Fibroblast of skin of abdomen (primary cell): ENCODE measurements around the gene ZBTB45.
"Not testable (repeated sequence)": the region's sequence is repeated elsewhere in the genome, so short reads cannot be mapped to it uniquely, and the experiment has no call there.

Experiments
- DNase-seq: peaks from one replicate; pipeline ENCODE4 v3.0.0-alpha.2; 2013

The ZBTB45 gene

DNA sequence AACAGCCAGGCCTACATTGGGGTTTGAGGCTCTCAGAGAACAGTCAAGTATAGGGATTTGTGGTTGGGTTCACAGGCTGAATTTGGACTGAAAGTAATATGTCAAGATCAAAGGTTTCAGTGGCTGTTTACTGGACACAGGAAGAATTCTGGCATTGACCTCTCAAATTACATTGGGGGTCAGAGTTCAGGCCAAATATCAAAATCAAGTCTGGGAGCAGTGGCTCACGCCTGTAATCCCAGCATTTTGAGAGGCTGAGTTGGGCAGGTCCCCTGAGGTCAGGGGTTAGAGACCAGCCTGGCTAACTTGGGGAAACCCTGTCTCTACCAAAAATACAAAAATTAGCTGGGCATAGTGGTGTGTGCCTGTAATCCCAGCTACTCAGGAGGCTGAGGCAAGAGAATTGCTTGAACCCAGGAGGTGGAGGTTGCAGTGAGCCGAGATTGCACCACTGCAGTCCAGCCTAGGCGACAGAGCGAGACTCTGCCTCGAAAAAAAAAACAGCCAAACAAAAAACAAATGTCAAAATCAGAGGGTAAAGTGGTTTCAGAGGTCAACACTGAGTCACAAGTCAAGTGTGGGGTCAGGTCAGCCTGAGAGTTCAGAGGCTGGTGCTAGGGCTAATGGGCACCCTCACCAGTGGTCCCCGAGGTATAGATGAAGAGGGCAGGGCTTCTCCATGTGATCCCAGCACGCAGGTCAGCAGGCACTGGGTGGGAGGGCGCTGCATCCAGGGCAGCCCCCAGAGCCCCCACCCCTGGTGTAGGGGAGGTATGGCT lies 9.3 kb downstream of the ZBTB45 start:
- DNase-seq = no peak

DNA sequence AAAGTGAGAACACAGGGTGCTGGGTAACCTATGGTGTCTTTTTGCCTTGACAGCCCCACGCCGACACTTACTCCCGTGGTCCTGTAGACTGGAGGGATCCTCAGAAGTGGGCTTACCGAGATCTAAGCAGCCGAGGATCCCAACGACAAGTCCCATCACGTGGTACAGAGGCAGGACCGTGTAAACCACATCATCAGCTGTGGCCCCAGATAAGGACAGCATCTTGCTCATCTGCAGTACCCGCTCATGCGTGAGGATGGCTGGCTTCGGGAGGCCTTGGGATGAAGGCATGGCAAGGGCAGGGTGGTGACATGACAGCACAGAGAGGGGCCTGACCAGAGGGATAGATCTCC lies 9.9 kb downstream of the ZBTB45 start:
- DNase-seq = no peak

DNA sequence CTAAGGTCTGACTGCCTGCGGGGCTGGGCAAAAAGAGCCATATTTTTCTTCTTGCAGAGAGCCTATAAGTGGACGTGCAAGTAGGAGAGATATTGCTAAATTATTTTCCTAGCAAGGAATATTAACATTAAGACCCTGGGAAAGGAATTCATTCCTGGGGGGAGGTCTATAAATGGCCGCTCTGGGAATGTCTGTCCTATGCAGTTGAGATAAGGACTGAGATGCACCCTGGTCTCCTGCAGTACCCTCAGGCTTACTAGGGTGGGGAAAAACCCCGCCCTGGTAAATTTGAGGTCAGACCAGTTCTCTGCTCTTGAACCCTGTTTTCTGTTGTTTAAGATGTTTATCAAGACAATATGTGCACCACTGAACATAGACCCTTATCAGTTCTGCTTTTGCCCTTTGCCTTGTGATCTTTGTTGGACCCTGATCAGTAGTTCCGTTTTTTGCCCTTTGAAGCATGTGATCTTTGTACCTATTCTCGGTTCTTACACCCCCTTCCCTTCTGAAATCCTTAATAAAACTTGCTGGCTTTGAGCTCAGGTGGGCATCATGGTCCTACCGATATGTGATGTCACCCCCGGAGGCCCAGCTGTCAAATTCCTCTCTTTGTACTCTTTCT lies 11.9 kb downstream of the ZBTB45 start:
- DNase-seq = not testable (repeated sequence)

- DNase-seq = no peak
Measured at GRCh38 chr19:58500242-58500641, 19.4 kb downstream of the ZBTB45 start.

DNA sequence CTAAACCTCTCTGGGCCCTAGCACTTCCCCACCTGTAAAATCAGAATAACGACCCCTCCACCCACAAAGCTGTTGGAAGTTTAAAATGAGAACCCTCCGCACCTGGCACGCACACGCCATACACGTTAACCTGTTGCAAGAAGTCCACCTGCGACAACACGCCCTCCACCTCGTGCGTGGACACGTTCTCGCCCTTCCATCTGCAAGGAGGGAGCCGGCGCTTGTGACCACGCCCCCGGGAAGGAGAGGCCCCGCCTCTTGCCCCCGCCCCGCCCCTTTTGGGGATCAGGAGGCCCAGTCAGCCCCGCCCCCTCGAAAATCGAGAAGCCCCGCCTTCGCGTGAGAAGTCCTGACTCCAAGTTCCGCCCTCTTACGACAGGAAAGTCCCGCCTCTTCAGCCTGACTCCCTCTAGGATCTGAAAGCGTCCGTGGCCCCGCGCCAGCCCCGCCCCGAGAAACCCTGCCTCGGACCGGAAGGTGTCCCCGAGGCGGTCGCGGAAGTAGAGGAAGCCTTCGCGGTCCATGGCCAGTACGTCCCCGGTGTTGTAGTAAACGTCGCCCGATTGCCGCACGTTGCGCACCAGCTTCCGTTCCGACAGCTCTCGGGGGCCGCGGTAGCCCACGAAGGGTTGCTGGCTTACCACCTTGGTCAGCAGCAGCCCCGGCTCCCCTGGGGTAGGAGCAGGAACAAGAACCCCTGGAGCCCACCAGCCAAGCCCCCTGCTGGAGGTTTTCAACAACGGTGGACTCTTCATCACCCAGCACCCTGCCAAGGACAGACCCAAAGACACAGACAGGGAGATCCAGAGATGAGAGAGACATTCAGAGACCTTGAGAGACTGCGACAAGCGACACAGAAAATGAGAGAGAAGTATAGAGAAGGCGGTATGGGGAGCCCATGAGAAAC lies 20.3 kb downstream of the ZBTB45 start:
- peak; percentile 99 for DNase-seq

DNA sequence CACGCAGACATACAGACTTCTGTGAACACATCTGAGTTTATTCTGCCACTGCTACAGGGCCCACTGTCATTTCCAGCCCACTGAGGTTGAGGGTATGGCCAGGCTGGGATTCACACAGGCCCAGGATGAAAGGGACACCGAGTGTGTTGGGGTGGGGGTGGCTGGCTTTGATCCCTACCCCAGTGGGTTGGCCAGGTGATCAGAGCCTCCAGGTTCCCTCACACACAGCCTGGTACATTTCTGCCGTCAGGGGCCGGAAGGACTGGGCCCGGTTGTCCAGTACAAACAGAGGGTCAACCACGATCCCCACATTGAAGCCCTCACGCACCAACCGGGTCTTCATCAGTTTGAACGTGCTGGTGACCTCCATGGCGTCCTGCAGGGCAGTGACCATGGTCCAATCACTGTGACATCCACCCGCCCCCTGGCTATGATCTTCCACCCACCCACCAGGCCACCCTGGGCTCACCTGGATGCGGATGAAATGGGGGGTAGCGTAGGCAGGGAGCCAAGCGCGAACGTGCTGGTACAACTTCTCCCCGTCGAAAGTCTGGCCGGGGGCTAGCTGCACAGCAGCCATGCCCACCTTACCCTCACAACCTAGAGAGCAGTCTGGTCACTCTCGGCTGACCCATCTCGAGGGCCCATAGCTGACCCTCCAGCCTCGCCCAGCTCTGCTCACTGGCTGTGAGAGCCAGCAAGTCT lies 21.1 kb downstream of the ZBTB45 start:
- DNase-seq = no peak

DNA sequence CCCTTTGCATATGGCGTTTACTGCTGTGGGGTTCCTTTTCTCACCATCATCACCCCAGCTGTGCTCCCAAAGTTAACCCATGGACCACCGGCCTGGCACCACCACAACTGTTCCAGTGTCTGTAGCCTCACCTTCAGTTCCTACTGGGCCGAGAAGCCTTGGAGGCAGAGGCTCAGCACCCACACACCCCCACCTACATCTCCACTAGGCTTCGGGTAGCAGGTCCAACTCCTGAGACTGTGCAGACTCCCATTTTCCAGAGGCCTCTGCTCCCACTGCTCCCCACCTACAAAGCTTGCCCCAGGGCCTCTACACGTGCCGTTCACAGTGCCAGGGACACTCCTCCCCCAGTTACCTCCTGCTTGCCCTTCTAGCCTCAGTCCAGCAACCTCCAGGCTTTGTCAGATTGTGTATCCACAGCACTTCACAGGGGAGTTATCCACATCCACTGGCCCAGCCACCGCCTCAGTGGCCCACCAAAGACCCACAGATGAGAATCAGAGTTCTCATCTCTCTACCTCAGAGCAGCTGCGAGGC lies 21.9 kb downstream of the ZBTB45 start:
- DNase-seq = no peak

DNA sequence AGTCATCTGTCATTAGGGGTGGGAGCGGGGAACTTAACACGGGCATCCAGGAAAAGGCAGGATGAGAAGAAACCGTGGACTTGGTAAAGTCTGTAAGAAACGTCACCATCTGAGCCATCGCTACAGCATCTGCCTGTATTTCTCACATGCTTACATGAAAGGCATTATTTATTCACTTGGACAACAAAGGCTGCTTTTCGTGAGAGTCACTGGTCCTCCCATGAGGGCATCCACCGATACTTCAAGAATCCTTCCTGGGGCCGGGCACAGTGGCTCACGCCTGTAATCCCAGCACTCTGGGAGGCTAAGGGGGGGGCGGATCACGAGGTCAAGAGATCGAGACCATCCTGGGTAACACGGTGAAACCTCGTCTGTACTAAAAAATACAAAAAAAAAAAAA lies 27.3 kb downstream of the ZBTB45 start:
- no peak for DNase-seq

DNA sequence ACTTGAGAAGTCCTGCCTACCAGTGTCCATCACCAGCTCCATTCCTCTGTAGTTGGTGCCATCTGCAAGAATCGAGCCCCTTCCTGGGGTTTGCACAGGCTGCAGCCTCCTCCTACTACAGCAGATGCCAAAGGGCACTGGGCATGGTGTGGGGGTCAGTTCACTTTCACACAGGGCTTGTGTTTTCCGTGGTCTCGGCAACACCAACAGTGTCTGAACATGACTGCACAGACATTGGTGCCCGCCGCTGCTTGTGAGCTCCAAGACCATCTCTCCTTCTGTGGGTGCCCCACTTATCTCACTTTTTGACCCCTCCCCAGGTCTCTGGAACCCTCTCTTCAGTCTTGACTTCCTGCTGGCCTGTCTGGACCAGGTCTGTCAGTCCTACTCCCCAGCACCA lies 28.2 kb downstream of the ZBTB45 start:
- DNase-seq = no peak

- not testable (repeated sequence) for DNase-seq
Measured at GRCh38 chr19:58484349-58484748, 35.3 kb downstream of the ZBTB45 start.

DNA sequence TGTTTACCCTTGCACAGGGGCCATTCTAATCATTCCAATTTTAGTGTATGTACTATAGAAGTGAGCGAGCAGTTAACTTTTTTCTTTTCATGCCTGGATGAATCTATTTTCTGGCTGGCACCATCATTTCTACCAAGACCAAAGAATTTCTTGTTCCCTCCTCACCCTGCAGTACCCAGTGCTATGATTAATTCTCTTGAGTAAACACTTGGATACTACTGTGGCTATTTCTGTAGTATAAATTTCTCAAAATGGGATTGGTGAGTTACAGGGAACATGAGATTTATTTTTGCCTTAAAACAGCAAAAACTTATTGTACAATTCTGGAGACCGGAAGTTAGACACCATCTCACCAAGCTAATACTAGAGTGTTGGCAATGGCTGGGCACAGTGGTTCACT lies 35.8 kb downstream of the ZBTB45 start:
- DNase-seq = no peak

DNA sequence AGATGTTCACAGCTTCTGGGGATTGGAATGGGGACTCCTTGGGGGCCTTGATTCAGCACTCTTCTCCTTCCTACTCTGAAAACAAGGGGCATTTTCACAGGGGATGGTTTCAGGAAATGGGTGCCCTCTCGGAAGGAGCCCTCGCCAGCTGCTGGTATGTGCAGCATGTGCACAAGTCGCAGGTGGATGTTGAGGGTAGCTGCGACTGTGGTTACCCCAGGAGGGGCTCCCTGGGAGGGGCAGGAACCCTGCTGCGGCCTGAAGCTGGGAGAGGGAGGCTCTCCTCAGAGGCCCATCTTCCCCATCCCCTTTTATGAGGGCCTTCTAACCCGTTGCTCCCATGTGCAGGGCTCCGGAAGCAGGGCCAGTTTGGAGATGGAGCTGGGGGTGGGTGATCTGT lies 37.2 kb downstream of the ZBTB45 start:
- DNase-seq = no peak

DNA sequence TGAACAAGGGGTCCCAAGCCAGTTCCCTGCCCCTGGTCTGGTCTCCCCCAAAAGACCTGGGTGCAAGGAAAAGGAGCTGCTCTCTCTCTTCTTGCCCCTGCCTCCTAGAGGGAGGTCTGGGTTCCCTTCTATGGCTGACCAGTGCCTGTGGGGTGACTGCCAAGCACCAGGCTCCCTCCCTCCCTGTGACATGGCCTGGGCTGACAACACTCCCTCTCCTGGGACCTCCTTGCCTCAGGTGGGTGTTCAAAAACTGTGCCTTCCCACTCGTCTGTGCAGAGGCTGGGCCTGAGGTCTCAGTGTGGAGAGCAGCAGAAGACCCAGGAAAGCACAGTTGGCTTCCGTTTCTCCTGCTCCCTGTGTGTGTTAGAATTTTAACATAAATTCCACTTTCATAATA lies 38.8 kb downstream of the ZBTB45 start:
- DNase-seq = no peak

- DNase-seq = no peak
Measured at GRCh38 chr19:58480481-58480830, 39.2 kb downstream of the ZBTB45 start.

GRCh38 chr19:58479736-58480480 lies 39.7 kb downstream of the ZBTB45 start:
- DNase-seq = no peak

DNA sequence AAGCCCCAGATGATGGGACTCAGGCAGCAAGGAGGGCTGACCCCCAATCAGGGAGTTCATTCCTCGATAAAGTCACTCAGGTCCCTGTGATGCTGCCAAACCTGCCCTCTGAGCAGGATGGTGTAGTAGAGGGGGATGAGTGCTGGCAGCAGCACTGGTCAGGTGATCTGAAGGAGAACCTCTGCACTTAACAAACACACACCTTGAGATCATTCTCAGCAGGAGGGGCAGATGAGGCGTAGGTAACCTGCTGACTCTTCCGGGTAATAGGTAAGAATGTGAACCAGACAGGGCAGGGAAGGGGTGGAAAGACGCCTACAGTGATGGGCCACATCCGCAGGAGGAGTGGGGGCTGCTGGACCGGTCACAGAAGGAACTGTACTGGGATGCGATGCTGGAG lies 40.3 kb downstream of the ZBTB45 start:
- DNase-seq = no peak

DNA sequence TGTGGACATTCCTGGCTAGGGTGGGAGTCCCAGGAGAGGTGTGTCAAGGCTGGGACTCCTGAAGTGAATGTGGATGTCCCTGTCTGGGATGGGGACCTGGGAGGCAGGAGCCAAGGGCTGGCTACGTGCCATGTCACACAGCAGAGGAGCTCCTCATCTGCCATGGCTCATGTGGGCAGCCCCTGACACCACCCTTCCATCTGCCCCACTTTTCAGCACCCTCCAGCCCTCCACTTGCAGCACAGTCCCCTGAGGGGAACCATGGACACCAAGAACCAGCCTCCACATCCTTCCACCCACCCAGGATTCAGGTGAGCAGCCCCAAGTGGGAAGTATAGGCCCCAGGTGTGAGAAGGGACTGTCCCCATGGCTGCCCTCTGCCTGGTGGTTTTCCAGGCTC lies 41.7 kb downstream of the ZBTB45 start:
- no peak for DNase-seq

DNA sequence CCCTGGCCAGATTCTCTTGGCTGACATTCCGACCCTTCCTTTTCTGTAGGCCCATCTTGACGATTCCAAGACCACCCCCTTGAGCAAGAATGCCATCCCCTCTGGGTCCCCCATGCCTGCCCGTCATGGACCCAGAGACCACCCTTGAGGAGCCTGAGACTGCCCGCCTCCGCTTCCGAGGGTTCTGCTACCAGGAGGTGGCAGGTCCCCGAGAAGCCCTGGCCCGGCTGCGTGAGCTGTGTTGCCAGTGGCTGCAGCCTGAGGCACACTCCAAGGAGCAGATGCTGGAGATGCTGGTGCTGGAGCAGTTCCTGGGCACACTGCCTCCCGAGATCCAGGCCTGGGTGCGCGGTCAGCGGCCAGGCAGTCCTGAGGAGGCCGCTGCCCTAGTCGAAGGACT lies 42.5 kb downstream of the ZBTB45 start:
- no peak for DNase-seq

DNA sequence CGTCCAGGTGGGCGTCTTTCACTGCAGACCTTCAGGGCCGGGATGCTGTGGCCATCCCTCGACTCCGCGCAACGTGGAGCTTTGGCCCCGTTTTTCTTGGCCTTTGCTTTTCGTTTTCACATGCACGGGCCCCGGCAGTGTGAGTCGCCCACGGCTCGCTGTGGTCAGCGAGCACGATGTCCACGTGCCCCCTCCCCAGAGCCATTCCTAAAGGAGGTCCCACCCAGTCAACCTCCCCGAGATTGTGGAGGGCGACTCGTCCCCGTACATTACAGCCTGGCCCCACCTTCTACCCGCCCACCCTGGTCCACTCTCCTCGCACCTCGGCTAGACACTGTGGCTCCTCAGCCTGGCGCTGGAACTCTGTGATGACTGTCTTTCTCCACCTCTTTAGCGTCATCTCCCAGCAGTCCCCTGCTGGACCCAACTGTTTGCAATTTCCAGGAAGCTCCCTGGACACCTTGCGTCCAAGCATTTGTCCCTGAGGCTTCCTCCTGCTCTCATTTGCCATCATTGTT lies 43.1 kb downstream of the ZBTB45 start:
- DNase-seq = no peak

DNA sequence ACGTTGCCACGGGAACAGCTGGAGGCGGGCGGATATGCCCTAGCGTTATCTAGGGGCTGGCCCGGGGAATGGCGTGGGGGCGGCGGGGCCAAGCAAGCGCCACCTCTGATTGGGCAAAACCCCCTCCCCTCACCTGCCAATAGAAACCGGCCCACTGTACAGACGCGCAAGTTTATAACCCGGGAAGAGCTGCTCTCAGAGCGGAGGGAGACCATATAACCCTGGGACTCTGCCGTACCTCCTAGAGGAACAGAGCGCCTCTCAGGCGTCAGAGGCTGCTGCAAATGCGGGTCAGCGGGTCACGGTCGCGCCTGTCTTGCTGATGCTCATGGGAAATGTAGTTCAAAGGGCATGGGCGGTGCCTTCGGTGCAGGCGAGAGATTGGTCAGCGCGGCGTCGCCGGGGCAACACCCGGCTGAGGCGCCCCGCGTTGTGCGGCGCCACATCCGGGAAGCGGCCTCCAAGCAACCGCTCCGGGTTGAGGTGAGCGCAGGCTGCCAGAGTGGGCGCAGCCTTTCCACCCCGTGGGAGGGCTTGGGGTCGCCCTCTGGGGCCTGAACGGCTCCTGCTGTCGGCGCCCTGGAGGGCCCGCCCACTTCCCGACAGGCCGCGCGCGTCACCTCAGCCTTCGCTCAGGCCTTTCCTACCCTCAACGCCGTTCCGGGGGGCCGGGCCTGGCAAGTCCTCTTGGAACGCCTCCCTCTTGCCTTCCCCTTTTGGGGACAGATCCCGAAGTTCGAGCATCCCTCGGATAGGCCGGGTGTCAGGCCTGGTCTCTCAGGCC lies 43.7 kb downstream of the ZBTB45 start, which contains the start of gene ZNF446:
ZNF446 (plus strand) TSS at position 639 of the 784 bp plus-strand sequence. CDS start 867 bp downstream, outside the sequence.
- DNase-seq = peak; percentile 96
